HG03575 (cell line): ENCODE results near the gene ITGAX.
"Not testable (repeated sequence)": the region's sequence is repeated elsewhere in the genome, so short reads cannot be mapped to it uniquely, and the experiment has no call there.

Experiments
- ATAC-seq: cut with Tn5 transposase; IDR thresholded peaks from one replicate; pipeline ENCODE4 v1.9.1; 2021; ENCODE audit not compliant: unreplicated experiment, insufficient number of reproducible peaks, low FRiP score; ENCODE audit errors: extremely low read depth

The ITGAX gene

DNA sequence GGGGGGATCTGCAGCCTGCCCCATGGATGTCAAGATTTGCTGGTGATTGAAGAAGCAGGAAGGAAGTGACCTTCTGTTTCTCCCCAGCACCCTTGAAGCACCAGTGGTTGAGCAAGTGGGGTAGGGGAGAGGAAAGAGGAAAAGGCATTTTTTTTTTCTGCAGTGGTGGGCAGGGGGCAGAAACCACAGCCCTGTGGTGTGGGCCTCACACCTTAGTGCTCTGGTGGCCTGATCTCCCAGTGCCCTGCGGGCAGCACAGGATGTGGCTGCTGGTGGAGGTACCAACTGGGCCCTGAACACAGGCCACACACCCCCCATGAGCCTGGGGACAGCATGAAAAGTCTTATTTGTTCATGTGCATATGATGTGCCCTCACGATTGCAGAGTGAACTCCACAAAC is 45.2 kb downstream of the ITGAX start:
- no peak for ATAC-seq

DNA sequence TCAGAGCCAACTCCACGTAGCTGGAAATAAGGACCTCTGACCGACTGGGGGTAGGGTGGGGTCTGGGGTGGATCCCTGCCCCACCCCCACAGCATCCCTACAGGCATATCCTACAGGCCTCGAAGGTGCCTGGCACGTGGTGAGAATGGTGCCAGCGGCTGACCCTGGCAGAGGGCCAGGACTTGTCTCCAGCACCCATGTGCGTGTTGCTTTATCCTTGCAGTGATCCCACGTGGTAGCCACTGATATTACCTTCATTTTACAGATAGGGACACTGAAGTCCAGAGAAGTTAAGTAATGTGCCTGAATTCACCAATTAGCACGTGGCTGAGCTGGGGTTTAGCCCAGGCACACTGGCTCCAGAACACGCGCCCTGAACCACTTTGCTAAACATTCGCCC is 46.5 kb downstream of the ITGAX start:
- no peak for ATAC-seq

DNA sequence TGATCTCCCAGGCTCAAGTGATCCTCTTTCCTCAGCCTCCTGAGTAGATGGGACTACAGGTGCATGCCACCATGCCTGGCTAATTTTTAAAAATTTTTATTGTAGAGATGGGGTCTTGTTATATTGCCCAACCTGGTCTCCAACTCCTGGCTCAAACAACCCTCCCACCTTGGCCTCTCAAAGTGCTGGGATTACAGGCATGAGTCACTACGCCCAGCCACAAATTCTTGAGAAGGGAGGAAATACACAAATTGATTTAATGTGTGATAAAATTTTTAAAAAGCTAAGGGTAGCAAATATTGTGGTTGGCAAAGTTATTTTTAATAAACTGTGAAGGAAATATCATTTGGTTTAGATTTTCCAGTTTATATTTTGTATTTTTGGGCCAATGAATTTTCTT is 47.7 kb downstream of the ITGAX start:
- no peak for ATAC-seq

DNA sequence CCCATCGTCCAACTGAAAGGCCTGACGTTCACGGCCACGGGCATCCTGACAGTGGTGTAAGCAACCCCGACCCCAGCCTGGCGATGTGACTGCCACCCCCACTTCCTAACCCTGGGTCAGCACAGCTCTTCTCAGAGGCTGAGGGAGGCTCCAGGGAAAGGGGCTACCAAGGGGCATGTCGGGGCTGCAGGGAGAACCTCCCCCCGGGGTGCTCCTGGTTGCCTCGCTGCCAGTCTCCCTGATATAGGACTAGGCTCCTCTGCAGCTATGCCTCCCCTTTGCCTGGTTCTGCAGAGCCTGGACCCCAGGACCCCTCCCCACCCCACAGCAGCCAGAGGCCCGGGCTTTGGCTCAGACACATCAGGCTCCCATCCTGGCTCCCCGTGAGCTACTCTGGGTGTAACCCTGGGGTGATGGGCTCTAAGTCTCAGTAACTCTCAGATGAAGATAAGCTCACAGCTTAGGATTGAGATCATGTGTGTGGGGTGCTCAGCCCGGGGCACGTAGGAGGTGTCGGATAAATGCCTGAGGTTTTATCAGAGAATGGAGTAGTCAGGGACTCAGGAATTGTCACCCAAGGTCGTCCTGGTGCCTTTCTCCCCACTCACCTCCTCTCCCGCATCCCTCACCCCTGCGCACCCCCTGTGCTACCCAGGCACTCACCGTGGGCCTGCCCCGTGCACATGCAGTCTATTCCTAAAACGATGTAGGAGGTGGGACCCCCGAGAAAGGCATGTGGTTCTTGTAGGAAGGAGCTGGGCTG is 48.8 kb downstream of the ITGAX start:
- ATAC-seq: no peak

DNA sequence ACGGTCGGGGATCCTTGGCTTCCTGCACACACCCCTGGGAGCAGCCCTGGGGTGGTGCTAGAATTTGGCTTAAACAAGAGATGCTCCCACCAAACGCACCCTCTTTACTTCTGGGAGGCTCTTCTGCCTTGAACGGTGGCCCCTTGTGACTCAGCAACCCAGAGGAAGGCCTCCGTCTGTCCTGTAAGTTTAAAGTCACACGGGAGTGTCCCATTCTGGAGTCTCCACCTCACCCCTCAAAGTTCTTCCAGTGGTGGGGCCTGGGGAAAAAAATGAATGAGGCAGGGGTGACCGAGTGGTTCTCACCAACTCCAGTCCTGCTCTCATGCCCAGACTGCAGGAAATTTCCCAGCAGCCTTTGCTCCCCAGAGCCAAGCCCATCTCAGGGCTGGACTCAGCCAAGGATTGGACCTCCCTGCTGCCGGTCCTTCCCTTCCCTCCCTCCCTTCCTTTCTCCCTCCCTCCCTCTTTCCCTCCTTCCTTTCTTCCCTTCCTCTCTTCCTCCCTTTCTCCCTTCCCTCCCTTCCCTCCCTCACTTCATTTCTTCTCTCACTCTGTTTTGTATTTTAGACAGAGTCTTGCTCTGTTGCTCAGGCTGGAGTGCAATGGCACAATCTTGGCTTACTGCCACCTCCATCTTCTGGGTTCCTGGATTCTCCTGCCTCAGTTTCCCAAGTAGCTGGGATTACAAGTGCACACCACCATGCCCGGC is 49.5 kb downstream of the ITGAX start:
- no peak for ATAC-seq

DNA sequence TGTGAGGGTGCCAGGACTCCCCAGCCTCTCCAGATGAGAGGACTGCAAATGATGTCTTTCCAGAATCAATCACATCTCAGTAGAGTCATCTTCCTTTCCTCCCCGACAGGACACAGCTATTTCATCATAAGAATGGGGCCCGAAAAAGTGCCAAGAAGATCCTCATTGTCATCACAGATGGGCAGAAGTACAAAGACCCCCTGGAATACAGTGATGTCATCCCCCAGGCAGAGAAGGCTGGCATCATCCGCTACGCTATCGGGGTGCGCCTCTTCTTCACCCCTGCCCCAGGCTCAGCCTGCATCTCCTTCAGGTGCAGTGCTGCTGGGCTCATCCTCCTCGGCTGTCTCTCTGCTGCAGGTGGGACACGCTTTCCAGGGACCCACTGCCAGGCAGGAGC is 52.4 kb downstream of the ITGAX start:
- no peak for ATAC-seq

DNA sequence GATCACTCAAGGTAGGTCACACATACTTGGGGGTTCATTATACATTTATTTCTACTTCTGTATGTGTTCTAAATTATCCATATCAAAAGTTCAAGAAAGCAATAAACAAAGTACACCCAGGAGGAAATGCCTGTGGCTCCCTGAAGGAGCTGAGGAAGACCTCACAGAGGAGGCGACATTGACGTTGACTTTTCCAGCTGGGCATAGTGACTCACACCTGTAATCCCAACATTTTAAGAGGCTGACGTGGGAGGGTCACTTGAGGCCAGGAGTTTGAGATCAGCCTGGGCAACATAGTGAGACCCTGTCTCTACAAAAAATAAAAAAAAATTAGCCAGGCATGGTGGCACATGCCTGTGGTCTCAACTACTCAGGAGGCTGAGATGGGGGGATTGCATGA is 54.5 kb downstream of the ITGAX start:
- ATAC-seq: no peak

DNA sequence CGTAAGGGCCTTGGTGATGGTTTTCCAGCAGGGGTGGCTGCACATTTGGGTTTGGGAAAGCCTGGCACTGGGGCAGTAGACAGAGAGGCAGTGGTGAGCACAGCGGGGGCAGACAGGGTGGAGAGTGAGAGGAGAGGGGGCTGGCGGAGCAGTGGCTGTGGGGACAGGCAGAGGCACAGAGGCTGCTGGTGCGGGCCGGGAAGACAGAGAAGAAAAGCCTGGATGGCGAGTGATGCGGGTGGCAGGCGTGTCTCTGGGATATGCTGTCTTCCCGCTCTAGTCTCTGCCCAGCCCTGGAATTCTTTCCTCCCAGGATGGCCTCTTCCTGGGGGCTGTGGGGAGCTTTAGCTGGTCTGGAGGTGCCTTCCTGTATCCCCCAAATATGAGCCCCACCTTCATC is 55.1 kb downstream of the ITGAX start:
- no peak for ATAC-seq

DNA sequence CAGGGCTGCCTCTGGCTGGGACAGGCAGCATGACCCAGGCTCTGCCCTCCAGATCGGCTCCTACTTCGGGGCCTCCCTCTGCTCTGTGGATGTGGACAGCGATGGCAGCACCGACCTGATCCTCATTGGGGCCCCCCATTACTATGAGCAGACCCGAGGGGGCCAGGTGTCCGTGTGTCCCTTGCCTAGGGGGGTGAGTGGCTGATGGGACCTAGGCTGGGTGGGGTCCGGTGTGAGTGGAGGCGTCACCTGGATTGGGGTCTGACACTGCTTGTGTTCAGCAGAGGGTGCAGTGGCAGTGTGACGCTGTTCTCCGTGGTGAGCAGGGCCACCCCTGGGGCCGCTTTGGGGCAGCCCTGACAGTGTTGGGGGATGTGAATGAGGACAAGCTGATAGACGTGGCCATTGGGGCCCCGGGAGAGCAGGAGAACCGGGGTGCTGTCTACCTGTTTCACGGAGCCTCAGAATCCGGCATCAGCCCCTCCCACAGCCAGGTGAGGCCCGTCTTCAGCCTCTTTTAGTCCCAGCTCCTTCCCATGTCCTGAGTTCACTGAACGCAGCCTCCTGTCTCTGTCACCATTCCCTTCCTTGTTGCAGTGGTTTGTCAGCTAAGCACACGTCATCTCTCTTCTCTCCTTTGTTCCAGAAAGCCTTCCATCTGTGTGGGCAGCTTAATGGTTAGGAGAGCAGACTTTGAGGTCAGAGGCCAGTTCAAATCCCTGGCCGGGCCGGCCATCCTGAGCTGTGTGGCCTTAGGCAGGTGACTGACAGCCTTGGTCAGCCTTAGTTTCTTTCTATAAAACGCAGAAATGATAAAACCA is 56.3 kb downstream of the ITGAX start:
- no peak for ATAC-seq

DNA sequence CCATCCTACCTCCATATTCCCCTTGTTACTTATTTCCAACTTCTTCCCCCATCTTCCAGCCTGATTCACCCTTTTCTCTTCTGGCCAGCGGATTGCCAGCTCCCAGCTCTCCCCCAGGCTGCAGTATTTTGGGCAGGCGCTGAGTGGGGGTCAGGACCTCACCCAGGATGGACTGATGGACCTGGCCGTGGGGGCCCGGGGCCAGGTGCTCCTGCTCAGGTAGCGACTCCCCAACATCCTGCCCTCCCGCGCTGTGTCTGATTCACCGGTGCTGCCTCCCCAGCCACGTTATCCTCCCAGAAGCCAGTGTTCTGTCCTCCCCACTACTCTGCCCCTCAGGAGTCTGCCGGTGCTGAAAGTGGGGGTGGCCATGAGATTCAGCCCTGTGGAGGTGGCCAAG is 57.8 kb downstream of the ITGAX start:
- no peak for ATAC-seq

DNA sequence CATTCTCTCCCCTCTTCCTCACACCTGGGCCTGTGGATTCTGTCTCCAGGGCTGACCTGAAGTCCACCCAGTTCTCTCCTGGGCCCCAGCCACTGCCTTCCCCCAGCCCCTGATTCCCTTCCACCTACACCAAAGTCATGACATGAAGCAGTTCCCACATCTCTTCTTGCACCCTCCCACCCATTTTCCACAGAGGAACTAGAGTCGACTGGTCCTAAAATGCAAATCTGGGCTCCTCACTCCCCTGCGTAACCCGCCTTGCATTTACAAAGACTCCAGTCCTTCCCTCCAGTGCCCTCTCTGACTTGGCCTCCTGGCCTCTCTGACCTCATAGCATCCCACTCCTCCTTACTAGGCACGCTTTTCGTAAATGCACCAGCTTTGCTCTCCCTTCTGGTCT is 58.4 kb downstream of the ITGAX start:
- ATAC-seq: no peak

DNA sequence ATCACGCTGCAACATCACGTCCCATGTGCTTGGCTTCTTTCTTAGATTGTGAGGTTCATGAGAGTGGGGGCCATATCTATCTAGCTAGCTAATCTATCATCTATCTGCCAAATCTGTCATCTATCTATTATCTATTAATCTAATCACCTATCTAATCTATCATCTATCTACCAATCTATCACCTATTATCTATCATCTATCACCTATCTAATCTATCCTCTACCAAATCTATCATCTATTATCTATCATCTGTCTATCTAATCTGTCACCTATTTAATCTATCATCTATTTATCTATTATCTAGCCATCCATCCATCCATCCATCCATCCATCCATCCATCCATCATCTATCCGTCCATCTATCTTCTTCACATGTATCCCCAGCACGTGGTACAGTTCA is 59.0 kb downstream of the ITGAX start:
- no peak for ATAC-seq

DNA sequence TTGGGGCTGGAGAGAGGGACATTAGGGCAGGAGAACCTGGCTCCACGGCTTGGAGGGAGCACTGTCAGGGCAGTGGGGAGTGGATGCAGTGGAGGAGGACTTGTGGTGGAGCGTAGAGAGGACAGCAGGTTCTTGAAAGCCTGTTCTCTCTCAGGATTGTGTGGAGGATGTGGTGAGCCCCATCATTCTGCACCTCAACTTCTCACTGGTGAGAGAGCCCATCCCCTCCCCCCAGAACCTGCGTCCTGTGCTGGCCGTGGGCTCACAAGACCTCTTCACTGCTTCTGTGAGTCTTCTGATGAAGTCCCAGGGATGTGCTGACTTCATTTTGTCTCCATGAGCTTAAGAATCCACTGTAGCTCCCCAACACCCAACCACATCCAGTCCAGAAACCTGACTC is 59.7 kb downstream of the ITGAX start:
- no peak for ATAC-seq

DNA sequence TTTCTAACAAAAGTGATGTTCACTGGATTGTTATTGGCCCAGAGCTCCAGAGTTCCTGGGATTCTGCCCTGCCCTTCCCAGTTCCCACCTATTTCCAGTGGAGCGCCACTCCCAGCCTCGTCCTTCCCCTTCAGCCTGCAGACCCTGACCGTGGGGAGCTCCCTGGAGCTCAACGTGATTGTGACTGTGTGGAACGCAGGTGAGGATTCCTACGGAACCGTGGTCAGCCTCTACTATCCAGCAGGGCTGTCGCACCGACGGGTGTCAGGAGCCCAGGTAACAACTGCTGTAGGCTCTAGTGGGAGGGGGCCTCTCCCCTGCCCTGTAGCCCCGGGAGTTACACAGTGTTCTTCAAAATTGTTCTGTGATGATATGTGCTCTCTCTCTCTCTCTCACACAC is 61.4 kb downstream of the ITGAX start:
- ATAC-seq: no peak

DNA sequence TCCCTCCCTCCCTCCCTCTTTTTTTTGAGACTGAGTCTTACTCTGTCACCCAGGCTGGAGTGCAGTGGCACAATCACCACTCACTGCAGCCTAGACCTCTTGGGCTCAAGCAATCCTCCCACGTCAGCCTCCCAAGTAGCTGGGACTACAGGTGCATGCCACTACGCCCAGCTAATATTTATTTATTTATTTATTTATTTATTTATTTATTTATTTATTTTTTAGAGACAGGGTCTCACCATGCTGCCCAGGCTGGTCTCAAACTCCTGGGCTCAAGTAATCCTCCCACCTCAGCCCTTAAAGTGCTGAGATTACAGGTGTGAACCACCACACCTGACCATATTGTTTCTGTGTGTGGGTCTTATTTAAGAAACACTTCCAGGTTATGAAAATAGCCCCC is 62.1 kb downstream of the ITGAX start:
- ATAC-seq: not testable (repeated sequence)

DNA sequence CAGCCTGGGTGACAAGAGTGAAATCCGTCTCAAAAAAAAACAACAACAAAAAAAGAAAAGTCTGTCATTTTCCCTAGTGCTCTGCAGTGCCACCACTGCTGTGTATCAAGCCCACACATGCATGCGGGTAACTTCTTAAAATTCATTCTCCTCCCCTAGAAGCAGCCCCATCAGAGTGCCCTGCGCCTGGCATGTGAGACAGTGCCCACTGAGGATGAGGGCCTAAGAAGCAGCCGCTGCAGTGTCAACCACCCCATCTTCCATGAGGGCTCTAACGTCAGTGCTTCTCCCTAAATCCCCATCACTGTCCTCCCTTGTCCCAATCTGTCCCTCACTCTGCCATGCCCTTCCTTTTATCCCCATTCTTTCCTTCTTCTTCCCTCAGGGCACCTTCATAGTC is 62.9 kb downstream of the ITGAX start:
- no peak for ATAC-seq

DNA sequence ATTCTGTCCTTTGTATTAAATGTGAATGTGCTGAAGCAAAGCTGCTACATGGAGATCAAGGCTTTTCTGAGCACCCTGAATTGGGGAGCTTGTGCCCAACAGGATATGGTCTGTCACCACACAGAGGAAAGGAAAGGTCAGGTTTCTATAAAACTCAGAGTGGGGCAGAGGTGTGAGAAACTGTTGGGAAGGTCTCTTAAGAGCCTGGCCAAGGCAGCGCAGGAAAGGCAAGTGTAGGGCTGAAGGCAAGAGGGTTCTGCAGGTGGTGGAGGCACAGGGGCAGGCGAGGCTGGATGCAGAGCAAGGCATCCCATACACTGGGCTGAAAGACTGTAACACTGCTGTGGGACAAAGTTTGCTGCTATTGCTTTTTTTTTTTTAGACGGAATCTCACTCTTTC is 65.1 kb downstream of the ITGAX start:
- no peak for ATAC-seq

DNA sequence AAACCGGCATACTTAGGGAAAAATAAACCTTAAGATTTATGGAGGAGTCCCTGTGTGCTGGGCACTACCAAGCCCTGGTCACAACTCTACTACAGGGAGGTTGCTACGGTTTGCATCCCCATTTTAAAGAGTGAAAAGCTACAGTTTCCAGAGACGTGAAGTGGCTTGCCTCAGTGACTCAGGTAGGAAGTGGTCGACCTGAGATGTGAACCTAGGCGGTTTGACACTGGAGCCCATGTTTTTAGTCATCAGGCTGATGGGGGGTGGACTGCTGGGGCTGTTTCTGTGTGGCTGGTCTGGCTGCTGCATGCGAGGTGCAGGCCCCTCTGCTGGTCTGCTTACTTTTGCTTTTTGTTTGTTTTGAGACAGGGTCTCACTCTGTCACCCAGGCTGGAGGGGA is 66.6 kb downstream of the ITGAX start:
- ATAC-seq: no peak

DNA sequence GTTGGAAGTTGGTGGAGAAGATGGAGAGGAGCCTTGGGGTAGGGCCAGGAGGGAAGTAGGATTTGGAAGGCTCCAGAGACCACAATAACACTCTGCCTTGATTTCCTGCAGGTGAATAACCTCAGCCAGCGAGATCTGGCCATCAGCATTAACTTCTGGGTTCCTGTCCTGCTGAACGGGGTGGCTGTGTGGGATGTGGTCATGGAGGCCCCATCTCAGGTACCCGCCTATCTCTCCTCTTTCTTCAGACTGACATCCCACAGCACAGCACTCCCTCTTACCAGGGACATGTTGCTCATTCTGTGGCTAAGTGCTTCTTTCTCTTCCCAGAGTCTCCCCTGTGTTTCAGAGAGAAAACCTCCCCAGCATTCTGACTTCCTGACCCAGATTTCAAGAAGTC is 68.3 kb downstream of the ITGAX start:
- ATAC-seq: no peak

DNA sequence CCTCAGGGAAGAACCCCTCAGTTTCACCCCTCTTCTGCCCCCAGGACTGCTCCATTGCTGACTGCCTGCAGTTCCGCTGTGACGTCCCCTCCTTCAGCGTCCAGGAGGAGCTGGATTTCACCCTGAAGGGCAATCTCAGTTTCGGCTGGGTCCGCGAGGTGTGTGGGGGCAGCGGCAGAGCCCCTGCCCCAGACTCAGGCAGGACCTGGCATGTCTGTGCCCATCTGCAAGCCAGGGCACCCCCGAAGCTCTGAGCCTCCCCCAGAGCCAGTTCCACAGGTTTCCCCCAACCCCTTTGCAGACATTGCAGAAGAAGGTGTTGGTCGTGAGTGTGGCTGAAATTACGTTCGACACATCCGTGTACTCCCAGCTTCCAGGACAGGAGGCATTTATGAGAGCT is 68.8 kb downstream of the ITGAX start:
- no peak for ATAC-seq
